GM21381 (cell line): ENCODE results near the gene TTC9C.
A peak's percentile ranks its signal among the peaks of the same experiment; 100 is the strongest.
"Not testable (repeated sequence)": the region's sequence is repeated elsewhere in the genome, so short reads cannot be mapped to it uniquely, and the experiment has no call there.

ENCODE experiments used
- ATAC-seq: cut with Tn5 transposase; IDR thresholded peaks from one replicate; pipeline ENCODE4 v1.9.1; 2021; ENCODE audit warnings: mild to moderate bottlenecking, moderate library complexity; ENCODE audit not compliant: unreplicated experiment

The TTC9C gene

GRCh38 chr11:62709247-62710000 is 18.9 kb upstream of the TTC9C start:
- peak; percentile 63 for ATAC-seq

- no peak for ATAC-seq
Observed at GRCh38 chr11:62710001-62710345, 18.3 kb upstream of the TTC9C start.

- no peak for ATAC-seq
Observed at GRCh38 chr11:62712276-62712812, 15.9 kb upstream of the TTC9C start.

GRCh38 chr11:62712861-62713260 is 15.4 kb upstream of the TTC9C start:
- ATAC-seq, result no peak

- no peak for ATAC-seq
Observed at GRCh38 chr11:62713343-62713742, 14.9 kb upstream of the TTC9C start.

GRCh38 chr11:62715150-62716130 is 12.8 kb upstream of the TTC9C start:
- no peak for ATAC-seq

GRCh38 chr11:62716206-62716605 is 12.1 kb upstream of the TTC9C start:
- ATAC-seq, result no peak

GRCh38 chr11:62716816-62717215 is 11.5 kb upstream of the TTC9C start:
- no peak for ATAC-seq

- no peak for ATAC-seq
Observed at GRCh38 chr11:62719302-62719978, 8.8 kb upstream of the TTC9C start.

GRCh38 chr11:62721994-62722393 is 6.3 kb upstream of the TTC9C start:
- ATAC-seq, result no peak

GRCh38 chr11:62724171-62724570 is 4.1 kb upstream of the TTC9C start:
- ATAC-seq, result no peak

- no peak for ATAC-seq
Observed at GRCh38 chr11:62725646-62726045, 2.6 kb upstream of the TTC9C start.

- ATAC-seq, result peak; percentile 9
Observed at GRCh38 chr11:62726156-62726914, 2.0 kb upstream of the TTC9C start.

- no peak for ATAC-seq
Observed at GRCh38 chr11:62726915-62727164, 1.4 kb upstream of the TTC9C start.

GRCh38 chr11:62727165-62727871 is 968 bp upstream of the TTC9C start, which contains the start of gene HNRNPUL2:
Gene HNRNPUL2 (minus strand): TSS chr11:62727457. CDS start chr11:62727156, 301 bp downstream.
- peak; percentile 65 for ATAC-seq

GRCh38 chr11:62727872-62728170 is 465 bp upstream of the TTC9C start:
- ATAC-seq, result peak; percentile 41

GRCh38 chr11:62730076-62730475 is 1.8 kb downstream of the TTC9C start:
- ATAC-seq, result not testable (repeated sequence)

- no peak for ATAC-seq
Observed at GRCh38 chr11:62732830-62733229, 4.5 kb downstream of the TTC9C start.

- no peak for ATAC-seq
Observed at GRCh38 chr11:62737196-62737595, 8.9 kb downstream of the TTC9C start.

GRCh38 chr11:62747475-62748160 is 19.3 kb downstream of the TTC9C start:
- ATAC-seq, result no peak
